ENCODE measurements around the gene ABHD14A. TPM values are rescaled to one million over a fixed set of nuclear protein-coding genes. Genes with fewer than 3 reads are reported as not detected.

The ABHD14A gene
- polyA plus RNA-seq, 1 donor (not counting 4 experiments of a cell fraction or from before 2014, with no cell fraction given), result 6.9 TPM

DNA sequence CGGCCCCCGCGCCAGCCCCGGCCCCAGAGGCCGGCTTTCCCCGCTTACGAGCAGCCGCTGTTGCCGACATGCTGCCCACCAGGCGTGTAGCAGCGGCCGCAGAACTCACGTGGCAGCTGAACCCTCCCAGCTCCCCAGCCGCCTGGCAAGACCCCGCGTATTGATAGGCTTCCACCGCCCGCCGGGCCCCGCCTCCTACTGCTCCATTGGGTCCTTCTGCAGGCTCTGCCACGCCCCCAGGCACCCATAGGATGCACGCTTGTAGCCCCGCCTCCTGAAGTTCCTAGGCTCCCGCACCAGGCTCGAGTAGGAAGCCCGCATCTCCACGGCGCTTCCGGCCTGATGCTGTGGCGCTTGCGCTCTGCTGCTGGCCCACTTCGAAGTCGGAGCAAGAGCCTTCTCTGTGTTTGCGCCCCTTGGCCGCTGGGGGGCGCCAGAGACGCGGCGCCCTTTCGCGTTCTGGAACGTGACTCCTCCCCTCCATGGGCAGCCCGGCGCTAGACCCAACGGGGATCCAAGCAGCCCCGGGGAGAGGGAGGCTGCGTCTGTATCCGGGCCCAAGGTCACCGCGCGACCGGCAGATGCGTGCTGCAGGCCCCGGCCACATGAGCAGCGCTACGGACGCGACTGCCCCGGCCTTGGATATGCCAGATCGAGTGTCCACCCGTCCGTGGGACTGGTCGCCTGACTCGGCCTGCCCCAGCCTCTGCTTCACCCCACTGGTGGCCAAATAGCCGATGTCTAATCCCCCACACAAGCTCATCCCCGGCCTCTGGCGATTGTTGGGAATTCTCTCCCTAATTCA is 32.9 kb upstream of the ABHD14A start, which contains the start of the genes PARP3 and RRP9:
TSS of gene PARP3 (plus strand) at position 566 of the 805 bp plus-strand sequence. CDS start 993 bp downstream, outside the sequence.
TSS of gene RRP9 (minus strand) at position 107 of the 805 bp plus-strand sequence. CDS start at position 70, 37 bp downstream.
- Histone ChIP-seq H3K4me2 (ENCODE audit: control insufficient read depth, extremely low read depth, insufficient read depth, low read depth, low read length) (peak within 1 kb of the TSS; percentile 97), H3K27me3 (ENCODE audit: control insufficient read depth, extremely low read depth, insufficient read depth, low read length) (no peaks in the 10 kb centered on the region), H3K9me1 (ENCODE audit: control insufficient read depth, extremely low read depth, insufficient read depth, low read length) (peaks cover 2% of the 10 kb centered on the region), H2AFZ (ENCODE audit: control insufficient read depth, low read length) (peak within 1 kb of the TSS; percentile 92), H3K4me1 (ENCODE audit: control insufficient read depth, extremely low read depth, insufficient read depth, low read length) (peaks cover 22% of the 10 kb centered on the region), H4K20me1 (ENCODE audit: control insufficient read depth, extremely low read depth, insufficient read depth, low read length) (peaks cover 2% of the 10 kb centered on the region), H3K79me2 (ENCODE audit: control insufficient read depth, insufficient read depth, low read length) (peaks cover 30% of the 10 kb centered on the region), H3K27ac (ENCODE audit: control insufficient read depth, insufficient read depth, low read length) (peak within 1 kb of the TSS; percentile 74), H3K36me3 (ENCODE audit: control insufficient read depth in 2 of 2, extremely low read depth in 1 of 2, insufficient read depth in 2 of 2, low read length in 2 of 2) (peaks cover 16 to 18% of the 10 kb centered on the region in 2 experiments), H3K4me3 (ENCODE audit: control insufficient read depth in 2 of 3, extremely low read depth in 1 of 3, insufficient read depth in 2 of 3, low read depth in 1 of 3, low read length in 3 of 3) (peak within 1 kb of the TSS; percentile 91 to 97 (median 94)), H3K9ac (ENCODE audit: control insufficient read depth, extremely low read depth, insufficient read depth, low read length) (peak within 1 kb of the TSS; percentile 88), H3K9me3 (ENCODE audit: control insufficient read depth, low read depth, low read length) (no peaks in the 10 kb centered on the region)
- dilution Hi-C loops (cut with MboI; ENCODE audit: extremely low pct_ligation_motif_present, low sequenced_read_pairs), result no loop called here
- FAIRE-seq, result peak; percentile 93
- peak; percentile 96 to 100 (median 97) for TF ChIP-seq CTCF (optimal IDR thresholded peaks at IDR 0.05 in 1 of 3, IDR thresholded peaks at IDR 0.05 in 1 of 3, conservative IDR thresholded peaks at IDR 0.05 in 1 of 3; ENCODE audit: extremely low read depth in 1 of 3, insufficient read depth in 2 of 3, low read length in 3 of 3)
- TF ChIP-seq EZH2 (IDR thresholded peaks at IDR 0.05; ENCODE audit: low read length), result no peak
- peak; percentile 99 for DNase-seq (ENCODE audit: low read depth, low spot score)

DNA sequence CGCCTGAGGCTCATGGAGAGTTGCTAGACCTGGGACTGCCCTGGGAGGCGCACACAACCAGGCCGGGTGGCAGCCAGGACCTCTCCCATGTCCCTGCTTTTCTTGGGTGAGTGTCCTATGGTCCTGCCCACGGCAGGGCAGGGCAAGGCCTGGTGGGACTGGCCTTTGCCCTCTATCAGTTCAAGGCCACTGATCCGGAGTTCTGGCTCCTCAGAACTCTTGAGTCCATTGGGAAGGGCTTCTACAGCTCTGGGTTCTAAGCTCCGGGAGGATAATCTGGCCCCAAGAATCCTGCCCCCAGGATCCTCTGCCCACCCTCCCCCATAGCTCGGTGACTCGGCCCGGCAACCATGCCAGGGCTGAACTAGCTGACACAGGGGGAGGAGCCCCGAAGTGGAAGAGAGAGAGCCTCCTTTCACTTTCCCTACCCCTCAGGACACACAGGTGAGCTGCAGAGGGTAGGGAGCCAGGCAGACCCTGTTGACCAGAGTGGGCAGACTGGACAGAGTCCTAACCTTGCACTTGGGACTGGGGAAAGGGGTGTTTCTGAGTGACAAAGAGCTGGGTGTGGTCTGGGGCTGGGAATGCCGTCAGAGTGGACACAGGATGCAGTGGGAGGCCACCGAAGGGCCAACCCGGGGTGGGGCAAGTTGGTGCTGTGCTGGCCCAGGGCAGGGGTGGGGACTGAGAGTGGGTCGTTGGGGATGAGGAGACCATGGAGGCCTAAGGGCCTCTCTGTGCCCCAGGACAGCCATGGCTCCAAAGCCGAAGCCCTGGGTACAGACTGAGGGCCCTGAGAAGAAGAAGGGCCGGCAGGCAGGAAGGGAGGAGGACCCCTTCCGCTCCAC is 32.0 kb upstream of the ABHD14A start:
- peak overlapping the region; percentile 92 for H2AFZ ChIP-seq (ENCODE audit: control insufficient read depth, low read length)
- H3K4me2 ChIP-seq (ENCODE audit: control insufficient read depth, extremely low read depth, insufficient read depth, low read depth, low read length), result peak overlapping the region; percentile 95
- H3K79me2 ChIP-seq (ENCODE audit: control insufficient read depth, insufficient read depth, low read length), result peaks cover 30% of the 10 kb centered on the region
- peak overlapping the region; percentile 74 for H3K27ac ChIP-seq (ENCODE audit: control insufficient read depth, insufficient read depth, low read length)
- no peaks in the 10 kb centered on the region for H3K27me3 ChIP-seq (ENCODE audit: control insufficient read depth, extremely low read depth, insufficient read depth, low read length)
- dilution Hi-C loops (cut with MboI; ENCODE audit: extremely low pct_ligation_motif_present, low sequenced_read_pairs), result no loop called here
- no peaks in the 10 kb centered on the region for H3K9me3 ChIP-seq (ENCODE audit: control insufficient read depth, low read depth, low read length)
- peak overlapping the region; percentile 40 to 73 (median 63) for H3K4me3 ChIP-seq (ENCODE audit: control insufficient read depth in 2 of 3, extremely low read depth in 1 of 3, insufficient read depth in 2 of 3, low read depth in 1 of 3, low read length in 3 of 3)
- H3K9me1 ChIP-seq (ENCODE audit: control insufficient read depth, extremely low read depth, insufficient read depth, low read length), result peaks cover 2% of the 10 kb centered on the region
- peak; percentile 52 for FAIRE-seq
- TF ChIP-seq CTCF (optimal IDR thresholded peaks at IDR 0.05 in 1 of 3, IDR thresholded peaks at IDR 0.05 in 1 of 3, conservative IDR thresholded peaks at IDR 0.05 in 1 of 3; ENCODE audit: extremely low read depth in 1 of 3, insufficient read depth in 2 of 3, low read length in 3 of 3) (no peak), EZH2 (IDR thresholded peaks at IDR 0.05; ENCODE audit: low read length) (no peak)
- DNase-seq (ENCODE audit: low read depth, low spot score), result no peak
- H4K20me1 ChIP-seq (ENCODE audit: control insufficient read depth, extremely low read depth, insufficient read depth, low read length), result peaks cover 2% of the 10 kb centered on the region
- H3K9ac ChIP-seq (ENCODE audit: control insufficient read depth, extremely low read depth, insufficient read depth, low read length), result peak overlapping the region; percentile 81
- peaks cover 9 to 10% of the 10 kb centered on the region in 2 experiments for H3K36me3 ChIP-seq (ENCODE audit: control insufficient read depth in 2 of 2, extremely low read depth in 1 of 2, insufficient read depth in 2 of 2, low read length in 2 of 2)
- H3K4me1 ChIP-seq (ENCODE audit: control insufficient read depth, extremely low read depth, insufficient read depth, low read length), result peaks cover 22% of the 10 kb centered on the region

Measured in keratinocyte (primary cell).